ENCODE data around the gene GAS2L1.
A peak's percentile ranks its signal among the peaks of the same experiment; 100 is the strongest.

Gene GAS2L1

DNA sequence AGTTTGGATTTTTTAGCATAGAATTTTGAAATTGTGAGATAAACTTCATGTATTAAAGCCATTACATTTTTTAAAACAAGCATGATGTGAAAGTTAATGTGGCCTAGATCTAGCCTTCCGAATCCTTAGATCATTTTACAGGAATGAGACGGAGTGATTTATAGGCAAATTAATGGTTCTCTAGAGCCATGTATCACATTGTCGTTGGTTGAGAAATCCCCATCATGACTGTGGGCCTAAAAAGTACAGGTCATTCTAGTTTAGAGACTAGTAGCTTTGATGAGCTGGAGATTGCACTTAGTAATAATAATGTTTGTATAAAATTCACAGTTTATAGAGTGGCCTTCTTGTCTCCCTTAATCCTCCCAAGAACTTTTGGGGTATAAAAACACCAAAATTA lies 31.3 kb upstream of the GAS2L1 start:
- no peak for DNase-seq (ENCODE audit: low read depth in 2 of 2)

DNA sequence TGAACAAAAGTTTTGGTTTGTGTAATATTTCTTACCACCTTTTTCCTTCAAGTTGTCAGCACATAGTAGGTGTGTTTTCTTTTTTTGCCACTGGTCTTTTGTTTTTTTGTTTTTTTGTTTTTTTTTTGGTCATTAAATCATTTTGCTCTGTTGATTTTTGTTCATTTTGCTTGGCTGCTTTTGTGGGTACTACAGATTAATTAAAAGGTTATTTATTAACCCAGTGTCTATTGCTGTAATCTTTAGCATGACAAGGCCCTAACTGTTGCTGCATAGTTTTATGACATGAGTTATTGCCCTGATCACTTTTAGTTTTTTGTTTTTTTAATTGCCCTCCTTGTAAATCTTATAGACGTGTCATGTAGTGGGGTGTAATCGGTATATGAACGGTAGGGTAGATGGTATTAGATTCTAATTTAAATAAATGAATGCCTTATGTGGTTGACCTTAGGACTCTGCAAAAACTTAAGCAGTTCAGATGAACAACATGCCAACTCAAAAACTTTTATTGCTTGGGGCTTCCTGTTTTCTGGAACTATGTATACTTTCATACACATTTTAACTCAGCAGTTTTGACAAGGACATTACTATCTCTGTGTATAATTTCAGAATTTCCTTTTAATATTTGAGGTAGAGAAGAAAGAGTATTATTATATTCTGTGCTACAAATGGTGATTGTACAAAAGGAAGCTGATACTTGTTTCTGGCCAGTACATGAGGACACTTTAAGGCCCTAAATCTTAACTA lies 30.5 kb upstream of the GAS2L1 start:
- no peak for DNase-seq (ENCODE audit: low read depth in 2 of 2)

DNA sequence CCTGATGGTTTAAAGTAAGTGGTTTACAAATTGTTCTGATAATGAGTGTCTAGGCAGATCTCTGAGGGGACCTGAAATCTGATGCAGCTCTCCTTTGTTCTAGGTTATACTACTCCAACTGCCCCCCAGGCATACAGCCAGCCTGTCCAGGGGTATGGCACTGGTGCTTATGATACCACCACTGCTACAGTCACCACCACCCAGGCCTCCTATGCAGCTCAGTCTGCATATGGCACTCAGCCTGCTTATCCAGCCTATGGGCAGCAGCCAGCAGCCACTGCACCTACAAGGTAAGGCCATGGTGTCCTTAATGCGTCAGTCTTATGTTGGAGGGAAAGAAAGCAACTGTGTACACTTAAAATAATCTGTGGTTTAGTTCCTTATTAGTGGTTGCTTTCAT lies 28.5 kb upstream of the GAS2L1 start:
- DNase-seq (ENCODE audit: low read depth in 2 of 2), result no peak

DNA sequence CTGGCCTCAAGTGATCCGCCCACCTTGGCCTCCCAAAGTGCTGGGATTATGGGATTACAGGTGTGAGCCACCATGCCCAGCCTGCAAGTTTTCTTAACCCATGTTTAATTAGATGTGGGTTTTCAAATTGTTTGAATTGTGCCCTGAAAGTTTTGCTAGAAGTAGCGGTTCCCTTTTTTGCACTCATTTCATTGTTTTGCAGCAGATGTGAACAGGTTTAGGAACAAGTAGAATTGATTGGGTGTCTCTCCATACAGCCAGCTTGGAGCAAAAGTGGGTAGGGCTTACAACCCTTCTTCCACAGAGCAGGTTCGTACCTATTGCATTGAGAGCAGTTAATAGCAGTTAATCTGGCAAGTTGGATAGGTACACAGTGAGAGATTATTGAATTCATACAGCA lies 22.3 kb upstream of the GAS2L1 start:
- DNase-seq (ENCODE audit: low read depth in 2 of 2), result no peak

DNA sequence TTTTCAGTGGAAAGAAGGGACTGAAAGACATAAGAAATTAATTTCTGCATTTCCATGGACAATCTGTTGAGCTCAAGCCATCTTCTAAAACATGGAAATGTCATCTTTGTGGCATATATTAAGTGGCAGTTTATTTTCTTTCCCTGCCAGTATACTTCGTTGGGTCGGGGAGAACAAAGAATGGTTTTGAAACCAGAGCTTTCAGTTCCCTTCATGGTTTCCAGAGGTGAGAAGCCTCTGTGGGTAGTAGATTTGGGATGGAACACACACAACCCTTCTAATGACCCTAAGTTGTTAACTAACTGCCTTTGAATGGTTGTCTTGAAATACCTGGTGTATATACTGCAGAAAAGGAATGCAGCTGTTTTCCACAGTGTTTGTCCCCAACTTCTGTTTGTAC lies 17.6 kb upstream of the GAS2L1 start:
- DNase-seq (ENCODE audit: low read depth in 2 of 2), result no peak

DNA sequence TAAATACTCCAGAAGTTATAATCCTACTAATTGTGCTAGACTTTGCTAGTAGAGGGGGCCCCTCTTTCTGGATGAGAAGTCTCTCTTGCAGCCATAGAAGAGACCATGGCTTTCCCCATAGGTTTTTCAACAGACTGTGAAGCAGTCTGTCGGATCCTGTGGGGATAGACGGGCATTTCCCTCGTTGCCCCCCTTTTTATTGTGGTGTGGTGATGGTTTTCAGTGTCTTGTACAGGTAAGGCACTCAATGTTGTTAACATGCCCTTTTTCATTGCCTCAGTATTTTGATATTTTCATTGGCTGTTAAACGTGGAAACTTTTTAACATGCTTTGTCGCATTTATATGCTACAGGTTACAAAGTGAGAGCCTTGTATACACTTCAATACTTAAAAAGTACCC lies 16.4 kb upstream of the GAS2L1 start:
- DNase-seq (ENCODE audit: low read depth in 2 of 2), result no peak

DNA sequence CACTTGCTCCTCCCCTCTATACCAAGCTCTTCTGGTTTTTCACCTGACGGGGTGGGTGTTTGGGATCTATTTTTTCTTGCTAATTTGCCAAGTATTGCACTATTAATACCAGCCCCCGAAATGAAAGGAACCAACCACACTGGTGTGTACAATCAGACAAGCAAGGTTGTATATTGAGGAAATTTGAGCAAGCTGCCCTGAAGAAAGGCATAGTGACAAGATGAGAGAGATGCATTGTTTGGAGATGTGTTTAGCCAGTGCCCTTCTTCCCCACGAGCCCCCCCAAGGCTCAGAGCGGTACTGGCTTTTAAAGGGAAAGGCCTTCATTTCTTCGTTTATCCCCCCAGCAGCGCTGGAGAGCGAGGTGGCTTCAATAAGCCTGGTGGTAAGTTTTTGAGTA lies 15.2 kb upstream of the GAS2L1 start:
- no peak for DNase-seq (ENCODE audit: low read depth in 2 of 2)

DNA sequence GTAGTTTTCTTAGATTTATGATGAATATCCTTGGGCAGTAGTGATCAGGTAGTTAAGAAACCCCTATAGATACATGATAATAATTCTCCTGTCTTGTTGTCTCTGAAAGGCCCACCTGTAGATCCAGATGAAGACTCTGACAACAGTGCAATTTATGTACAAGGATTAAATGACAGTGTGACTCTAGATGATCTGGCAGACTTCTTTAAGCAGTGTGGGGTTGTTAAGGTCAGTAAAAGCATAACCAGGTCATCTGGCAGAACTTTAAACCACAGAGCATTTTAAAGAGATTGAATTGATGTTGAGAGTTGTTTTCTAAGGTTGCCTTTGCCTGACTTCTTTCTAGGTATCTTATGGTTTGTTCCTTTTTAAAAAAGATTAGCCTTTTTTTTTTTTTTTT lies 14.1 kb upstream of the GAS2L1 start:
- DNase-seq (ENCODE audit: low read depth in 2 of 2), result no peak

DNA sequence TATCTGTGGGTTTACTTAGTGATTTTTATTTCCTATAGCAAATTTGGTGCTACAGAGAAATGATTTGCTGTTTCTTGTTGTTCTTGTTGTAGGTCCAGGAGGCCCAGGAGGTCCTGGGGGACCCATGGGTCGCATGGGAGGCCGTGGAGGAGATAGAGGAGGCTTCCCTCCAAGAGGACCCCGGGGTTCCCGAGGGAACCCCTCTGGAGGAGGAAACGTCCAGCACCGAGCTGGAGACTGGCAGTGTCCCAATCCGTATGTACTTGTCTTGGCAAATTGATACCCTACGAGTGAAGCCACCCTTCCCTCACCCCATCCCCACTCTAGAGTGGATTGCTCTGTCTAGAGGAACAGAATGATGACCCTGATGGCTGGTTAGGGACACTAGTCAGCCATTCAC lies 7.8 kb upstream of the GAS2L1 start:
- DNase-seq (ENCODE audit: low read depth in 2 of 2), result no peak

DNA sequence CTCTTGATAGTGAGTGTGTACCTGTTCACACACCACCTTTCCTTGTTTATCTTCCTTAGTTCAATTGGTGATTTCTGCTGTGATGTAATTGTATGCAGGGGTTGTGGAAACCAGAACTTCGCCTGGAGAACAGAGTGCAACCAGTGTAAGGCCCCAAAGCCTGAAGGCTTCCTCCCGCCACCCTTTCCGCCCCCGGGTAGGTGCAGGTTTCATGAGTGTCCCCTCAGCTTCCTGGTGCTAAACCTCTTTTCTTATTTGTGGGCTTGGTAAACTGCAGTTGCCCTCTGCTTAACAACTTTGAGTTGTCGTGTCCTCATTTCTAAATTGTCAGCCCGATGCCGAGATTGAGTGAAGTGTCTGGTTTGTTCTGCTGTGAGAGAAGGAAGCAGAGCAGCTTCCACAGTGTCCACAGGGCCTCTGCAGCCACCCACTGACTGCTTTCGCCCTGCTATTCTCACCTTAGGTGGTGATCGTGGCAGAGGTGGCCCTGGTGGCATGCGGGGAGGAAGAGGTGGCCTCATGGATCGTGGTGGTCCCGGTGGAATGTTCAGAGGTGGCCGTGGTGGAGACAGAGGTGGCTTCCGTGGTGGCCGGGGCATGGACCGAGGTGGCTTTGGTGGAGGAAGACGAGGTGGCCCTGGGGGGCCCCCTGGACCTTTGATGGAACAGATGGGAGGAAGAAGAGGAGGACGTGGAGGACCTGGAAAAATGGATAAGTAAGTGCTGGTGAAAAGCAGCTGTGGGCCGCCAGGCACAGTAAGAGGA lies 7.1 kb upstream of the GAS2L1 start:
- no peak for DNase-seq (ENCODE audit: low read depth in 2 of 2)

DNA sequence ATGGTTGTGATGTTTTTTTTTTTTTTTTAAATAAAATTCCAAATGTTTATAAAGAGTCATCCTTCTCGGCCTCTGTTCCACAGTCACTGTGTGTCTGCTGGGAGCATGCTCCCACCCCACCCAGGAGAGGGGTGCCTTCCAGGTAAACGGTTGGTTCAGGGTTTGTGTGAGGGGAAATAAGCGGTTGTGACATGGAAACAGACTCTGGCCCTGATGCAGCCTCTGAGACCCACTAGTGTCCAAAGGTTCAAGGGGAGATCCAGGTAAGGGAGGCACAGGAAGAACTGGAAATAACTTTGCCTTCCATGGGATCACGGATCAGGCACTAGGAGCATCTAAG lies 6.0 kb upstream of the GAS2L1 start:
- no peak for DNase-seq (ENCODE audit: low read depth in 2 of 2)

DNA sequence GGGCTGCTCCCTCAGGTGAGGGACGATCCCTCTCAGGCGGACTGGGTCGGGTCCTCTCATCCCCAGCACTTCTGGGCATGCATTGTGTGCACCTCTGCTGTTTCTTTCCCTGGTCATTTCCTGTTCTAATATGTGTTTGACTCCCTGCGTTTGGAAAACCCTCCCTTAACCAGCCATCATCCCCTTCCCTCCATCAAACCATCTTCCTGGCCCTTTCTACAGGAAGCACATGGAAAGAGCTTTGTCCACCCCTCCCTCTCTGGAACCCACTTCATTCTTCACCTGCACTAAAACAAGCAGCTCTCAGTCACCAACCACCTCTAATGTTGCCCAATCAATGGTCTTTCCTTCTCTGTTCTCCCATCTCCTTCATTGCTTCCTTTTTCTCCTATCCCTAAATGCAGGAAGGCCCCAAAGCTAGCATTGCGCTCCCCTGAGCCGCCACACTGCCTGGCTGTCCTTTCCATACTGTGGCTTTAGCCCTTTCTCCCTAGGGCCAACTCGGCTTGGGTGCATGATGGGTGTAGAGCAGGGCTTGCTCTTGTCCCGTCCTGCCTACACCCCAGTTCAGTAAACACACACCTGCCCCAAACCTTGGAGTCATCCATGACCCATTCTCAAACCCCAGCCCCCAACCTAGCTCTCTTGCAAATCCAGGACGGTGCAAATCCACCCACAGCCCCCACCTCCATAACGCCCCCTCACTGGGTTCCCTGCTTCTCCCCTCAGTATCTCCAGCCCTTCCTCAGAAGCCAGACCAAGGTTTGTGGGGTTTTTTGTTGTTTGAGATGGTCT lies 5.4 kb upstream of the GAS2L1 start:
- DNase-seq (ENCODE audit: low read depth in 2 of 2), result no peak

DNA sequence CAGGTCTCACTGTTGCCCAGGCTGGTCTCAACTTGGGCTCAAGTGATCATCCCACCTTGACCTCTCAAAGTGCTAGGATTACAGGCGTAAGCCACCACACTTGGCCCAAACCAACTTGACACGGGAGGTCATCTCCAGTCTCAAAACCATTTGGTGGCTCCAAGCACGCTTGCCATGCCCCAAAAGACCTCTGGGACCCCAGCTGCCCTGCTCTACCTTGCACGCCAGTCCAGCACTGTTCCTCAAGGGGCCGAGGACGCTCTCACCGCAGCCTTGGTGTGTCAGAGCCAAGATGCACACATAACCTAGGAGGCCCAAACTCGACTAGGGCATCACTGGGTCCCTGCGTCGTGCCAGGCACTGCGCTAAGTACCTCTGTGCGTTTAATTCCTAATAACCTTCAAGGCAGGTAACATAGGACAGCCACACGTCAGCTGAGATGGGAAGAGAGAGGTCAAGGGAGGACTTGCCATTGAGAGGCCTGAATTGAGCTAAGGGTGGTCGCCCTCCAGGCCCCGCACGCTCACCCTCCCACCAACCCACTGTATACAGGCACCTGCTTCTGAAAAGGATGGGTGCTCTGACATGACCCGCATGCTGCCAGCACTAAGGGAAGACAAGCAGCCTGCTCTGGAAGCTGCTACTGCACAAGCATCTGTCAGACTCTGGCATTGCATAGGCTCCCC lies 4.6 kb upstream of the GAS2L1 start:
- DNase-seq (ENCODE audit: low read depth in 2 of 2), result no peak

DNA sequence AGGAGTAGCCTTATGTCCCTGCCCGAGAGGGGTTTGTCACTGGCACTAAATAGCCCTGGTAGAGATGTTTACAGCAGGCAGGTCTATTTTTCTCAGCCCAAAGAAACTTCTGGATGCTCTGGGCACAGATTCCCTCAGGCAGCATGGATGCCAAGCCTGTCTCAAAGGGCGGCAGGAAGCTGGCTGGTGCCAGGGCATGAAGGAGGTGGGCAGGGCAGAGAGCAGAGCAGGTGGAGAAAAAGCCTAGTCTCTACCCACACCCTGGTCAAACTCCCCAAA lies 4.1 kb upstream of the GAS2L1 start:
- DNase-seq (ENCODE audit: low read depth in 2 of 2), result no peak

DNA sequence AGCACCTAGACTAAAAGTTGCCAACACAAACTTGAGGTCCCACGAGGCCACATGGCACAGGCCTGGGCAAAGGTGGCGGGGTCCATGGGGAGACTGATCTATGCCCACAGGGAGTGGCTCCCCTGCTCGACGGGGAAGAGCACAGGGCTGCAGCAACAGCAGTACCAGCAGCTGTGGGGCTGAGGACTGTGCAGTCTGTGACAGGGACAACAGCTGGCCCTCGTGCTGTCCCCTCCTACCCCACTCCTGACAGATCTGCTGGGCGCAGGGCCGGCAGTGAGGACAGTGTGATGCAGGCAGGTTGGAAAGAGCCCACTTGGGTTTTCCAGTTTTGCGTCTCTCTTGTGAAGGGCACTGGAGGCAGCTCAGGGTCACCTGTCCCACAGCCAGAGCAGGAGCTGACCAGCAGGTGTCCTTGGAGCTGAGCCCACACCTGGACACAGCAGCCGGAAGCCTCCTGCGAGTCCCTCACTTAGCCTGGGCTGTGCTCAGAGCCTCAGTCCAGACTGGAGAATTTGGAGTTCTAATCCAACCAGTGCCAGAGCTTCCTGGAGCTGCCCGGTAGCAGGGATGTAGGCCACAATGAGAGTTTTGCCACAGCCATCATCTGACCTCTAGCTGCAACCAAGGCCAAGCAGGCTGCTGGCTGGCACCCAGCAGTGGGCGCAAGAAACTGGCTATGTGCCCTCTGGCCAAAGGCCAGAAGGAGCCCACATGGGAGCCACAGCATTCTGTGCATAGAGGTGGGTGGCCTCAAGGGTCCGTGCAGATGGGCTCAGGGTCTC lies 3.6 kb upstream of the GAS2L1 start:
- DNase-seq (ENCODE audit: low read depth in 2 of 2), result no peak

DNA sequence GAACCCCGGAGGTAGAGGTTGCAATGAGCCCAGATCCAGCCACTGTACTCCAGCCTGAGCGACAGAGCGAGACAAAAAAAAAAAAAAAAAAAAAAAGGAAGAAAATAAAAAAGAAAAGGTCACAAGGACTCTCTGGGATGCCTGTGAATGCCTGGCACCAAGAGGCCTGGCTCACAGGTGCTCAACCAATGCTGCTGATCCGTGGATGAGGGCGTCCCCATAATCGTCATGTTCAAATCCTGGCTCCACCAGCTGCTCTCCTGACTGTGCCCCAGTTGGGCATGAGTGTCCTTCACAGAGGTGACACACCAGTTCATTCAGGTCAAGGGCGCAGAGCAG lies 645 bp upstream of the GAS2L1 start:
- no peak for DNase-seq (ENCODE audit: low read depth in 2 of 2)

DNA sequence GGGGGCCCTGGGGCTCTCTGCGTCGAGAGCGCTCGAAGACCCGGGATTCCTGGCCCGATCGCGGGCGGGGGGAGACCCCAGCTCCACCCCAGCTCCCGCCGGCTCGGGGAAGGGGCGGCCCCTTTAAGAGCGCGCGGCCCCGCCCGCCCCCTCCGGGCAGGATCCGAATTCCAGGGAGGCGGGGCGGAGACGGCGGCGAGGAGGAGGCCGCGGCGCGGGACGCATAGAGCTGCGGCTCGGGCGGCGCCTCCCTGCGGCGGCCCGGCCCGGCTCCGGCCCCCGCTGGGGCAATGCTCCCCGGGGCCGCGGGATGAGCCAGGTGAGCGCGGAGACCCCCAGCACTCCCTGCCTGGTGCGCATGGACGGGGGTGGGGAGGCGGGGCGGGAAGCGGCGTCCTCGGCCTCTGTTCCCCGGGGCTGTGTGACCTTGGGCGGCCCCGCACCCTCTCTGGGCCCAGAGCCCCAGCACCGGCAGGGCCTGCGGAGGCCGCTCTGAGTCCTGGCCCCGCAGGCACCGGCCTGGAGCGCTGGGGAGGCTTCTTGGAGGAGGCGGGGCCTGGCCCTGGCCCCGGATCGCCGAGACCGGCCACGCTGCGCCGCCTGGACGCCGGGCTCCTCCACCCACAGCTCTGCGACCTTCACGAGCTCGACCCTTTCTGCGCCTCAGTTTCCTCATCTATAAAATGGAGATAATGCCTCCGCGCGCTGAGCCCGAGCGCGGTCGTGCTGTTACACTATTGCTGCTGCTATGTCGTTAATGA lies 565 bp downstream of the GAS2L1 start:
- DNase-seq (ENCODE audit: low read depth in 2 of 2), result no peak

DNA sequence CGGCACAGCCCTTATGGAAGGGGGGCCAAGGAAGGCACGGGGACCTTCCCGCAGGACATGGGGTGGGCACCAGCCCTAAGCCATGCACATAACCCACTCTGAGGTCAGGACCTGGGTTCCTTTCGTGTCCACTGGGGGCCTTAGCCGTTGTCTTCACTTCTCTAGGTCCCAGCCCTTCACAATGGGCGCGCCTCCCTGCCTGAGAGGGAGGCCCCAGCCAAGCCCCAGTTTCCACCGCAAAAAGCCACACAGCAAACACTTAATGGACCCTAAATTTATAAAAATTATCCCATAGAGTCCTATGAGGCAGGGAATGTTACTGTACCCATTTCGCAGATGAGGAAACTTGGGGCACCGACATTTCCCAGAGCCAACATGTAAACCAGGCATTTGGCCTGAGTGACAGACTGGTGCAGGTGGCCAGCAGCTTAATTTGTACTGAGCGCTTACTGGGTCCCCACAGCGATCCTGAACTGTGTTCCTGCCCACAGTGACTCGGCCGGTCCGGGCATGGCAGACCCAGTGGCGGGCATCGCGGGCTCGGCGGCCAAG lies 1.2 kb downstream of the GAS2L1 start:
- no peak for DNase-seq (ENCODE audit: low read depth in 2 of 2)

DNA sequence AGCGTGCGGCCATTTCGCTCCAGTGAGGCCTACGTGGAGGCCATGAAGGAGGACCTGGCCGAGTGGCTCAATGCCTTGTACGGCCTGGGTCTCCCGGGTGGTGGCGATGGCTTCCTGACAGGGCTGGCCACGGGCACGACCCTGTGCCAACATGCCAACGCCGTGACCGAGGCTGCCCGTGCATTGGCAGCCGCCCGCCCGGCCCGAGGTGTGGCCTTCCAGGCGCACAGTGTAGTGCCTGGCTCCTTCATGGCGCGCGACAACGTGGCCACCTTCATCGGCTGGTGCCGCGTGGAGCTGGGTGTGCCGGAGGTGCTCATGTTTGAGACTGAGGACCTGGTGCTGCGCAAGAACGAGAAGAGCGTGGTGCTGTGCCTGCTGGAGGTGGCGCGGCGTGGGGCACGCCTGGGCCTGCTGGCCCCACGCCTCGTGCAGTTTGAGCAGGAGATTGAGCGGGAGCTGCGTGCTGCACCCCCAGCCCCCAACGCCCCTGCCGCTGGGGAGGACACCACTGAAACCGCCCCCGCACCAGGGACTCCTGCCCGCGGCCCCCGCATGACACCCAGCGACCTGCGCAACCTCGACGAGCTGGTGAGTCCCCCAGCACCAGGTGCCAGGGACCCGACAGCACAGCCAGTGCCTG lies 1.8 kb downstream of the GAS2L1 start:
- DNase-seq (ENCODE audit: low read depth in 2 of 2), result no peak

DNA sequence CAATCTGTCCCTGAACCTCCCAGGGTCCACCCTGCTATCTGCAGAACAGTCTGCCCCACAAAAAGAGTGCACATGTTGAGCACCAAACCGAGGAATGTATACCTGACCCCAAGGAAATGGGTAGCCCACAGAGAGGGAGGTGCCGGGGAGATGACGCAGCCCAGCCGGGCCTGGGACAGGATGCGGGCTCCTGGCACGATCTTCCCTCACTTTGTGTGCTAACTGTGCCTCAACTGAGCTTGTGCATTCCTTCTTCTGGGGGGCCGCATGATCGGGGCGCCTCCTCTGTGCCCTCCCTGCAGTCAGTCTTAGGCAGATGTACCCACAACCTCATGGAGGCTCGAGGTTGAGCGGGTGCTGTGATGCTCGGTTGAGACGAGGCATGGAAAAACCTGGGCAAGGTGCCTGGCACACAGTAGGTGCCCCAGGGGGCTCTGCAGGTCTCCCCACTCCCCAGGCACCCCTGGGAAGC lies 2.4 kb downstream of the GAS2L1 start:
- DNase-seq (ENCODE audit: low read depth in 2 of 2), result peak; percentile 23 to 42
